Suprapubic skin (tissue), 4 donors: ENCODE results near the gene NT5DC3.

Experiments
- CTCF ChIP-seq, 2 donors: fragments of 200-600 bp in 1 of 2; fragments of 450-650 bp in 1 of 2; sonication (generic) in 1 of 2; IDR thresholded peaks; one replicate each; pipeline ENCODE4 v1.5.1; 2016 to 2019; ENCODE audit warnings: antibody characterized with exemption in 2 of 2, mild to moderate bottlenecking in 1 of 2, moderate library complexity in 1 of 2
- EP300 ChIP-seq: sonication (generic); formaldehyde crosslinking; IDR thresholded peaks from one replicate; pipeline ENCODE4 v1.6.1; 2017; ENCODE audit warnings: antibody characterized with exemption
- POLR2A ChIP-seq, 2 donors: fragments of 450-650 bp; IDR thresholded peaks; one replicate each; pipeline ENCODE4 v1.6.1; 2017; ENCODE audit warnings: antibody characterized with exemption in 2 of 2, mild to moderate bottlenecking in 2 of 2, moderate library complexity in 2 of 2
- POLR2AphosphoS5 ChIP-seq, 3 donors: sonication (generic); formaldehyde crosslinking; IDR thresholded peaks; one replicate each; pipeline ENCODE4 v1.6.1; 2017; ENCODE audit warnings: antibody characterized with exemption in 3 of 3

GRCh38 chr12:103852498-103852997, 11.5 kb upstream of the NT5DC3 start:
- TF ChIP-seq POLR2AphosphoS5 (IDR thresholded peaks at IDR 0.05) (no peak), CTCF (IDR thresholded peaks at IDR 0.05) (no peak), POLR2A (IDR thresholded peaks at IDR 0.05) (no peak), EP300 (no peak)
